Dendritic cell treated with granulocyte-macrophage colony-stimulating factor and Interleukin-4, amounts not matched to agents 40 ng/mL and 50 ng/mL, for 4 days (primary cell): Measurements from ENCODE around the gene PTGS1.
A peak's percentile ranks its signal among the peaks of the same experiment; 100 is the strongest.

ENCODE experiments used
- H3K27ac Mint-ChIP-seq: one replicate; pipeline ENCODE4 v1.8.0; 2022; ENCODE audit warnings: mild to moderate bottlenecking, mixed read lengths
- H3K27me3 Mint-ChIP-seq: one replicate; pipeline ENCODE4 v1.8.0; 2022; ENCODE audit warnings: mild to moderate bottlenecking, mixed read lengths
- H3K36me3 Mint-ChIP-seq: one replicate; pipeline ENCODE4 v1.8.0; 2022; ENCODE audit warnings: low read depth, mixed read lengths
- H3K4me1 Mint-ChIP-seq: one replicate; pipeline ENCODE4 v1.8.0; 2022; ENCODE audit warnings: low read depth, mixed read lengths
- H3K4me3 Mint-ChIP-seq: one replicate; pipeline ENCODE4 v1.8.0; 2022; ENCODE audit warnings: mild to moderate bottlenecking, moderate library complexity, mixed read lengths
- H3K9me3 Mint-ChIP-seq: one replicate; pipeline ENCODE4 v1.8.0; 2022; ENCODE audit warnings: mixed read lengths
- intact Hi-C: fragments of 100-400 bp; cut with micrococcal nuclease; formaldehyde crosslinking; loops from one replicate; pipeline ENCODE4 v1.15.0; 2022

PTGS1 gene

DNA sequence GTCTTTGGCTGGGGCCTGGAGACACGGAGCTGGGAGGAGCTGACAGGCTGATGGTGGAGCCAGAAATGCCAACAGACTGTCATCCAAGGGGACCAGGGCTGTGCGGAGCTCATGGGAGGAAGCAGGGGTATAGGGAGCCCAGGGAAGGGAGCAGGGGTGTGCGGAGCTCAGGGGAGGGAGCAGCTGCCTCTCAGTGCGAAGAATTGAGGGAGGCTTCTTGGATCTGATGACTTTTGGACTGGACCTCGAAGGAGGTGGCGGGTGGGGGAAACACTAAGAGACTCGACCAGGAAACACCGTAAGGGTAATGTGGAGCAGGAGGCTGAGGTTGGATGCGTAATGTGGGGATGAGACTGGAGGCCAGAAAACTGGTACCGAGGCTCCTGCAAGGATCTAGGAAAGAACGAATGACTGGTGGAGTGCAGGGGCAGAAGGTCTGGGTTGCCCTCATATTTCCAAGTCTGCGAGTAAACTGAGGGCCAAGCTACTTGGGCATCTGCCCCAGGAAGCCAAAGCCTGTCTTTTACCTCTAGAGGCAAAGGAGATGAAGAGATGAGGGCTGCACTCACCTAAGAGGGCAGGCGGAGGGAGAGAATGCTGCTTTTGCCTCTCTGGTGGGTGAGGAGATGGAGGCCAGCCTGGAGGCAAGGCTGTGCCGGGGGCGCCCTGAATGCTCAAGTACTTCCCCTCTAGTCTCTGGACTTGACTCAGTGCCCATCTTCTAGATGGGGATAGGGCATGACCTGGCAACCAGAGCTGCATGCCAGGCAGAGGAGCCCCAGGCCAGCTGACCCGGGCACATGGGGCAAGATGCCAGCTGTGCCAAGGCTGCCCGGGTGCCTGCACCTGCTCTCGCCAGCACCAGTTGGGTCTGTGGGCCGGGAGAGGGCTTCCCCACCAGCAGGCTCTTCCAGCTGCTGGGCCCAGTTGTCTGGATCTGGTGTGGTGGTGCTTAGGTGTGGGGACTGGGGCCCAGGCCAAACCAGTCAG, 2.3 kb downstream of the PTGS1 start:
- Mint-ChIP-seq H3K27me3 (no peaks in the 10 kb centered on the region), H3K36me3 (peaks cover 67% of the 10 kb centered on the region), H3K9me3 (peaks cover 11% of the 10 kb centered on the region), H3K4me1 (peaks cover 81% of the 10 kb centered on the region), H3K4me3 (peak overlapping the region; percentile 98), H3K27ac (peak overlapping the region; percentile 89)
- intact Hi-C loops = no loop called here

GRCh38 chr9:122374885-122375420, 4.1 kb downstream of the PTGS1 start:
- peak overlapping the region; percentile 78 for H3K27ac Mint-ChIP-seq
- H3K4me3 Mint-ChIP-seq = peak overlapping the region; percentile 76
- H3K9me3 Mint-ChIP-seq = peaks cover 16% of the 10 kb centered on the region
- peaks cover 85% of the 10 kb centered on the region for H3K36me3 Mint-ChIP-seq
- intact Hi-C loops = no loop called here
- H3K4me1 Mint-ChIP-seq = peaks cover 79% of the 10 kb centered on the region
- no peaks in the 10 kb centered on the region for H3K27me3 Mint-ChIP-seq

- Mint-ChIP-seq H3K27ac (peak overlapping the region; percentile 78), H3K4me3 (peak overlapping the region; percentile 76), H3K4me1 (peaks cover 76% of the 10 kb centered on the region), H3K9me3 (peaks cover 16% of the 10 kb centered on the region), H3K27me3 (no peaks in the 10 kb centered on the region), H3K36me3 (peaks cover 93% of the 10 kb centered on the region)
- intact Hi-C loops = no loop called here
Observed at GRCh38 chr9:122376796-122377195, 6.0 kb downstream of the PTGS1 start.

DNA sequence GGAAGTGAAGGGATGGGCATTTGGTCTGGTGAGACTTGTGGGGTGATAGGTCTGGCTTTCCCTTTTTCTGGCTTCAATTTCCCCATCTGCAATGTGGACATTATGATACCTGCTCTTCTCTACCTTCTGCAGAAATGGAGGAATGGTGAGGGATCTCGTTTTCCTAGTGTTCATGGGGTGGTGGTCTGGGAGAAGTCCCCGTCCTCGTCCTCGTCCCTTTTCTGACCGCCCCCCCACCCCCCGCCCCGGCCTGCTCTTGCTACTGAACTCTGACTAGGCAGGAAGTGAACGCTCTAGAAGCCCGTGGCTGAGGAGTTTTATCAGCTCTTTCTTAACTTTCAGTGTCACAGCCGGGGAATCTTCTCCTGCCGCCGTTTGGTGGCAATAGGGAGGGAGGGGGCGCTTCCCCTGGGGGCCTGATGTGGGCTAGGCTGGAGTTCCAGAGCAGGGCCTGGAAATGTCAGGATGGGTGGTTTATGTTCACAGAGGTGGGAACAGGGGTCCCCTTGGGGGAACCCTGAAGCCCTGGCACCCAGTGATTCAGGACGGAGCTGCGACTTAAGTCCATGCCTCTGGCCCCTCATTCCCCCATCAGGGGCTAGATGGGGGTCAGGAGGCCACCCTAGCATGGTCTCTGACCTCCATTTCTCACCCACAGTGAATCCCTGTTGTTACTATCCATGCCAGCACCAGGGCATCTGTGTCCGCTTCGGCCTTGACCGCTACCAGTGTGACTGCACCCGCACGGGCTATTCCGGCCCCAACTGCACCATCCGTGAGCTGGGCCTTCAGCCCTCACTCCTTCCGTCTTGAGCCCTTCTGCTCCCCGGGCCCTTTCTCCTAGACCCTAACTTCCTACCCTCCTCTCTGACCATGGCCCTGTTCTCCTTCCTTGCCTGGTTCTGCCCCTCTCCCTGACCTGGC, 6.7 kb downstream of the PTGS1 start:
- peaks cover 16% of the 10 kb centered on the region for H3K9me3 Mint-ChIP-seq
- no peaks in the 10 kb centered on the region for H3K27me3 Mint-ChIP-seq
- H3K4me1 Mint-ChIP-seq = peaks cover 70% of the 10 kb centered on the region
- intact Hi-C loops = no loop called here
- peak overlapping the region; percentile 9 for H3K27ac Mint-ChIP-seq
- H3K4me3 Mint-ChIP-seq = peak overlapping the region; percentile 2
- peaks cover 90% of the 10 kb centered on the region for H3K36me3 Mint-ChIP-seq

DNA sequence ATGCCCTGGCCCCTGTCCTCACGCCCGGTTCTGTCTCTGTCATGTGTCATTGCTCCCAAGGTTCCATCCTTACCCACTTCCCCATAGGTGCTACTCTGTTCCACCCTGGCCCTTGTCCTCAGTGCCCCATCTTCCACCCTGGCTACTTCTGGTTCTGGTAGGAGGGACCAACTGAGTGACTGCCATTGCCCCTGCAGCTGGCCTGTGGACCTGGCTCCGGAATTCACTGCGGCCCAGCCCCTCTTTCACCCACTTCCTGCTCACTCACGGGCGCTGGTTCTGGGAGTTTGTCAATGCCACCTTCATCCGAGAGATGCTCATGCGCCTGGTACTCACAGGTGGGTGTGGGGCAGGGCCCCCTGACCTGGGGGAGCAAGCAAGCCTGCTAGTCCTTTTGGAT, 7.4 kb downstream of the PTGS1 start:
- Mint-ChIP-seq H3K4me3 (no peak overlapping the region), H3K9me3 (peaks cover 16% of the 10 kb centered on the region)
- intact Hi-C loops = no loop called here

GRCh38 chr9:122379340-122379739, 8.5 kb downstream of the PTGS1 start:
- Mint-ChIP-seq H3K4me1 (peaks cover 65% of the 10 kb centered on the region), H3K9me3 (peaks cover 16% of the 10 kb centered on the region), H3K27ac (no peak overlapping the region), H3K36me3 (peaks cover 90% of the 10 kb centered on the region), H3K4me3 (no peak overlapping the region), H3K27me3 (no peaks in the 10 kb centered on the region)
- intact Hi-C loops = no loop called here

More for the DNA sequence above, 7.4 kb downstream of the PTGS1 start:
- Mint-ChIP-seq H3K27ac (peak overlapping the region; percentile 9), H3K27me3 (no peaks in the 10 kb centered on the region), H3K4me1 (peaks cover 70% of the 10 kb centered on the region), H3K36me3 (peaks cover 90% of the 10 kb centered on the region)

DNA sequence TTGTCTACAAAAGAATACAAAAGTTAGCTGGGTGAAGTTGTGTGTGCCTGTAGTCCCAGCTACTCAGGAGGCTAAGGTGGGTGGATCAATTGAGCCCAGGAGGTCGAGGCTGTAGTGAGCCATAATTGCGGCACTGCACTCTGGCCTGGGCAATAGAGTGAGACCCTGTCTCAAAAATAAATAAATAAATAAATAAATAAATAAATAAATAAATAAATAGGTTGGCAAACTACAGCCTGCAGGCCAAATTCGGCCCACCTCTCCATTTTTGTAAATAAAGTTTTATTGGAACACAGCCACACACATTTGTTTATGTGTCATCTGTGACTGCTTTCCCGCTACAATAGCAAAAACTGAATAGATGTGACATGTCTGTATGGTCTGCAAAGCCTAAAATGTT, 9.5 kb downstream of the PTGS1 start:
- H3K36me3 Mint-ChIP-seq = peaks cover 91% of the 10 kb centered on the region
- no peak overlapping the region for H3K4me3 Mint-ChIP-seq
- intact Hi-C loops = no loop called here
- peaks cover 16% of the 10 kb centered on the region for H3K9me3 Mint-ChIP-seq
- peaks cover 59% of the 10 kb centered on the region for H3K4me1 Mint-ChIP-seq
- H3K27ac Mint-ChIP-seq = no peak overlapping the region
- H3K27me3 Mint-ChIP-seq = no peaks in the 10 kb centered on the region

- intact Hi-C loops = no loop called here
- Mint-ChIP-seq H3K4me3 (no peak overlapping the region), H3K27ac (no peak overlapping the region), H3K4me1 (peaks cover 58% of the 10 kb centered on the region), H3K27me3 (no peaks in the 10 kb centered on the region), H3K36me3 (peaks cover 91% of the 10 kb centered on the region), H3K9me3 (peaks cover 16% of the 10 kb centered on the region)
Observed at GRCh38 chr9:122381206-122381950, 10.6 kb downstream of the PTGS1 start.

DNA sequence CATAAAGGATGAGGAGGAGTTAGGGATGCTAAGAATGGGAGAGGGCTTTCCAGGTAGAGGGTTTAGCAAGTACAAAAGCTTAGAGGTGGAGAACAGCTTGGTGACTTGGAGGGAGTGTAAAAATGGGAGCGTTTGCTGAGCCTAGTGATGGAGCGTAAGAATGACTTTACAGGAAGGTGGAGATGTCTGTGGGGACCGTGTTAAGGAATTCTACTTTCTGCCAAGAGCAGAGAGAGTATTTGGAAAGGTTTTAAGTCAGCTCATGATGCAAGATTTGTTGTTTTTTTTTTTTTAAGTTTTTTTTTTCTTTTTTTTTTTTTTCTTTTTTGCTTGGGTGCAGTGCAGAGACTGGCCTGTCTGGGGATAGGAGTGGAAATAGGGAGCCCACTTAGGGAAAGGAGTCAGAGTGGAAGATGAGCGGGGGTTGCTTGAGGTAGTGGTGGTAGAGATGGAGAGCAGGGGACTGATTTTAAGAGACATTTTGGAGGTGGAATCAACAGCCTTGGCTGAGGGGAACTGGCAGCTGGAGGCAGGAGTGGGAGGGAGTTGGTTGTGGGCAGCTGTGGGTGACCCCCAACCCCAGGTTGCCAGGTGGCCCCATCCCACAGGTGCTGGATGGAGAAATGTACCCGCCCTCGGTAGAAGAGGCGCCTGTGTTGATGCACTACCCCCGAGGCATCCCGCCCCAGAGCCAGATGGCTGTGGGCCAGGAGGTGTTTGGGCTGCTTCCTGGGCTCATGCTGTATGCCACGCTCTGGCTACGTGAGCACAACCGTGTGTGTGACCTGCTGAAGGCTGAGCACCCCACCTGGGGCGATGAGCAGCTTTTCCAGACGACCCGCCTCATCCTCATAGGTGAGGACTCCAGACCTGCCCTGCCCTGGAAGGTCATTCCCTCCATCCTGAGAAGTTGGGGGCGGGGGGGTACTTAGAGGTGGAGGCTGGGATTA, 12.4 kb downstream of the PTGS1 start:
- Mint-ChIP-seq H3K27ac (peak overlapping the region; percentile 2), H3K4me3 (no peak overlapping the region), H3K36me3 (peaks cover 97% of the 10 kb centered on the region), H3K4me1 (peaks cover 53% of the 10 kb centered on the region), H3K27me3 (no peaks in the 10 kb centered on the region), H3K9me3 (peaks cover 13% of the 10 kb centered on the region)
- intact Hi-C loops = no loop called here

- H3K4me3 Mint-ChIP-seq = no peak overlapping the region
Observed at GRCh38 chr9:122383992-122384461, 13.2 kb downstream of the PTGS1 start.

DNA sequence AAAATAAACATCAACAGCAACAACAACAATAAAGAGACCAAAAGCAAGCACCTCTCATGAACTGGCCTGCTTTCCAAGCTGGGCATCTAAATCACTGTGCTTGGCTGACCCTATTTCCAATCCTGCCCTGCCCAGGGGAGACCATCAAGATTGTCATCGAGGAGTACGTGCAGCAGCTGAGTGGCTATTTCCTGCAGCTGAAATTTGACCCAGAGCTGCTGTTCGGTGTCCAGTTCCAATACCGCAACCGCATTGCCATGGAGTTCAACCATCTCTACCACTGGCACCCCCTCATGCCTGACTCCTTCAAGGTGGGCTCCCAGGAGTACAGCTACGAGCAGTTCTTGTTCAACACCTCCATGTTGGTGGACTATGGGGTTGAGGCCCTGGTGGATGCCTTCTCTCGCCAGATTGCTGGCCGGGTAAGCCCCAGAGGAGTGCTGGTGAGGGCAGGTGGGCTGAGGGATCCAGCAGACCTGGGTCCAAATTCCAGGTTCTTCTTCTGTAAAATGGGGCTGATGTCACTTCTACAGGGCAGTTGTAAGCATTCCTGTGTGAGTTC, 15.6 kb downstream of the PTGS1 start:
- H3K36me3 Mint-ChIP-seq = peaks cover 97% of the 10 kb centered on the region
- peaks cover 71% of the 10 kb centered on the region for H3K4me1 Mint-ChIP-seq
- intact Hi-C loops = no loop called here
- no peaks in the 10 kb centered on the region for H3K27me3 Mint-ChIP-seq
- H3K27ac Mint-ChIP-seq = no peak overlapping the region
- no peak overlapping the region for H3K4me3 Mint-ChIP-seq
- no peaks in the 10 kb centered on the region for H3K9me3 Mint-ChIP-seq

More at GRCh38 chr9:122383992-122384461, 13.2 kb downstream of the PTGS1 start:
- H3K9me3 Mint-ChIP-seq = peaks cover 4% of the 10 kb centered on the region
- H3K27me3 Mint-ChIP-seq = no peaks in the 10 kb centered on the region
- no peak overlapping the region for H3K27ac Mint-ChIP-seq
- intact Hi-C loops = no loop called here
- H3K36me3 Mint-ChIP-seq = peaks cover 97% of the 10 kb centered on the region
- H3K4me1 Mint-ChIP-seq = peaks cover 55% of the 10 kb centered on the region

DNA sequence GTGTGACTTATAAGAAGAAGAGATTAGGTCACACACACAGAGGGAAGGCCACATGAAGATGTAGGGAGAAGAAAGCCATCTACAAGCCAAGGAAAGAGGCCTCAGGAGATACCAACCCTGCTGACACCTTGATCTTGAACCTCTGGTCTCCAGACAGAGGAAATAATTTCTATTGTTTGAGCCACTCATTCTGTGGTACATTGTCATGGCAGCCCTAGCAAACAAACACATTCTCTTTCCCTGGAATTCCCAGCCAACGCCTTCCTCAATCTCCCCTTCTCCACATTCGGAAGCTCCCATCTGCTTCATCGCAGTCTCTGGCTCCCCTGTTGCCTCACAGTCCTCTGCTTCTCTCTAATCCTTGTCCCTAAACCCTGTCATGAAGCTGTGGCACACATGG, 16.7 kb downstream of the PTGS1 start:
- intact Hi-C loops = no loop called here
- Mint-ChIP-seq H3K9me3 (no peaks in the 10 kb centered on the region), H3K27ac (no peak overlapping the region), H3K27me3 (no peaks in the 10 kb centered on the region), H3K4me3 (no peak overlapping the region), H3K4me1 (peaks cover 66% of the 10 kb centered on the region), H3K36me3 (peaks cover 100% of the 10 kb centered on the region)
